GM19193 (cell line): Measurements from ENCODE around the gene KLC3.

Experiments used
- POLR2A ChIP-seq: IDR thresholded peaks from 4 replicates; pipeline ENCODE4 v1.6.1; 2011; ENCODE audit not compliant: insufficient read depth, insufficient read length; ENCODE audit errors: extremely low read depth

The KLC3 gene

DNA sequence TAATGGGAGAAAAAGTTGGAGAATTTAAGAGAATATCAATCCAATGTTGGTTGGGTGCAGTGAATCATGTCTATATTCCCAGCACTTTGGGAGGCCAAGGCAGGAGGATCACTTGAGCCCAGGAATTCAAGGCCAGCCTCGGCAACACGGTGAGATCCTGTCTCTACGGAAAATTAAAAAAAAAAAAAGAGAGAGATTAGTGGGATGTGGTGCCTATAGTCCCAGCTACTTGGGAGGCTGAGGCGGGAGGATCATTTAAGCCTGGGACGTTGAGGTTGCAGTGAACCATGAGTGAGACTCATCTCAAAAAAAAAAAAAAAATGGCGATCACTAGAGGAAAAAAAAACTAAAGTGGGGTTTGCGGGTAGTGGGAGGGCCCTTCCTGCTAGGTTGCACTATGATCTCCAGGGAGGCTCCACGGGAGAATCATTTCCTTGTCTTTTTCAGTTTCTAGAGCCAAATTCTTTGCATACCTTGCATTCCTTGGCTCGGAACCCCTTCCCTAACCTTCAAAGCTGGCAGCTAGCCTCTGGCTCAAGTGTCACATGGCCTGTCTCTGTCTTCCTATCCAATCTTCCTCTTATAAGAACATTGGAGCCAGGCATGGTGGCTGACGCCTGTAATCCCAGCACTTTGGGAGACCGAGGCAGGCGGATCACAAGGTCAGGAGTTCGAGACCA is 35.6 kb downstream of the KLC3 start:
- TF ChIP-seq POLR2A = no peak

DNA sequence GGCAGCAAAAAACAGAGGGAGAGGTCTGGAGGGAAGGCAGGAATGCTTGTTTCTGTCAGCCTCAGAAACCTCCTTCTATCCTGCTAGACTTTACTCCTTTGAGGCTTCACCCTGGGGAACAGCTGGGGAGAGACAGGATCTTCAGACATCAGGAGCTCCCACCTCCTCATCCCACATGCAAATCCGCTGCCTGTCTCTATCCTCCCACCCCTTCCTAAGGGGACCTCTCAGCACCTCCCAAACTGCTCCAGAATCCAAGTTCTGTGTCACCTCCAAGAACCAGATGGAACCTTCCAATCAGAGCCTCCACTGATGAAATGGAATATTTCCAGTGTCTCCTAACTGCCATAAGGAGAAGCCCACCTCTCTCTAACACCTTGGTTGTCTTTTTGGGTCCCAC is 39.6 kb downstream of the KLC3 start:
- no peak for TF ChIP-seq POLR2A

DNA sequence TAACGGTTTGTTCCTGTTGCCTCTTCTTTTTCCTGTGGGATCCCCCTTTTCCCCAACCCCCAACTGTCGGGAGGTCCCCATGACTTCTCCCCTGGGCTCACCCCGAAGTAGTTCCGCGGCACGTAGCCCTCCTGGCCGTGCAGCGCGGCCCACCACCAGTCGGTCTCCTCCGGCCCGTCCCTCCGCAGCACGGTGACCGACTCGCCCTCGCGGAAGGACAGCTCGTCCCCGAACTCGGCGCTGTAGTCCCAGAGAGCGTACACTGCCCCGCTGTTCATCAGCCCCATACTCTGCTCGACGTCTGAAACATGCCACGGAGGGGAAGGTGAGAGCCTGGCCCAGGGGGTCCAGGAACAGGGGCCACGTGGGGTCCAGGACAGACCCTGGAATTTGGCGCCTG is 41.9 kb downstream of the KLC3 start:
- no peak for TF ChIP-seq POLR2A

DNA sequence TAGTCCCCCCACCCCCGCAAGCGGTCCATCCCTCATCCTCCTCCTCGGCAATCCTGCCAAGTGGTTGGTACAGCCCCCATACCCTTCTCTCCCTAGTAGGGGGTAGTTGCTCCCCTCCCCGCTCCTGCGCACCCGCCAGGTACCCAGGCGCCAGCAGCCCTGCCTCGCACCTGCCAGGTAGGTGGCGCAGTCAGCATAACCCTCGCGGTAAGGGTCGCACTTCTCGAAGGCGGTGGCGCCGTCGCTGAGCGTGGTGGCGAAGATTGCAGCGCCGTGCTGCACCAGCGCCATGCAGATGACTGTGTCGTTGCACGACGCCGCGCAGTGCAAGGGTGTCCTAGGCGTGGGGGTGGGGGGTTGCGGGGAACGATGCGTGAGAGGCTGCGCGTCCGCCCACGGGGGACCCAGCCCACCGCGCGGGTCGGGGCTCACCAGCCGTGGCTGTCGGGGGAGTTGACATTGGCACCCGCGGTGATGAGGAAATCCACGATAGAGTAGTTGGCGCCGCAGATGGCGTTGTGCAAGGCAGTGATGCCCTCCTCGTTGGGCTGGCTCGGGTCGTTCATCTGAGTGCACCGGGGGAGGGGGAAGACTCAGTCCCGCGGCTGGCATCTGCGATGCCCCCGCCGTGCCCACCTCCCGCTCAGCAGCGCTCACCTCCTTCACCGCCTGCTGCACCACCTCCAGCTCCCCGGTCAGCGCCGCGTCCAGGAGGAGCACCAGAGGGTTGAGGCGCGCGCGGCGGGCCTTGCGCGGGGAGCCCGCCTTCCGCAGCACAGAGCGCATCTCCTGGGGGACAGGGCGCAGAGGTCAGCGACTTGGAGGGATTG is 45.1 kb downstream of the KLC3 start:
- TF ChIP-seq POLR2A = no peak

DNA sequence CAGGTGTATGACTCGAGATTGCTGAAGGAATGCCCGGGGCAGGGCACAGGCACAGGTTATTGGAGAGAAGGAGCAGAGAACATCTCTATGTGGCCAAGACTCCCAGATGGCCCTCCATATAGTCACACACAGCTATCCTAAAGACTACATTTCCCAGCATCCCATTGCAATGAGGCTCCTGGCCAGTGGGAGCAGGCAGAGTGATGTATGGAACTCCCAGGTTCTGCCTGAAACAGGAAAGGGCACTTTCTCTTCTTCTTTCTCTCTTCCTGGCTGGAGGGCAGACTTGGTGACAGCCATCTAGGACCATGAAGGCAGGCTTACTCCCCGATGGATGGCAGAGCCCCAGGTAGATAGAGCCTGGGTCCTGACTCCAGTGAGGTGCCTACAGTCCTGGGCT is 50.8 kb downstream of the KLC3 start:
- TF ChIP-seq POLR2A = no peak

DNA sequence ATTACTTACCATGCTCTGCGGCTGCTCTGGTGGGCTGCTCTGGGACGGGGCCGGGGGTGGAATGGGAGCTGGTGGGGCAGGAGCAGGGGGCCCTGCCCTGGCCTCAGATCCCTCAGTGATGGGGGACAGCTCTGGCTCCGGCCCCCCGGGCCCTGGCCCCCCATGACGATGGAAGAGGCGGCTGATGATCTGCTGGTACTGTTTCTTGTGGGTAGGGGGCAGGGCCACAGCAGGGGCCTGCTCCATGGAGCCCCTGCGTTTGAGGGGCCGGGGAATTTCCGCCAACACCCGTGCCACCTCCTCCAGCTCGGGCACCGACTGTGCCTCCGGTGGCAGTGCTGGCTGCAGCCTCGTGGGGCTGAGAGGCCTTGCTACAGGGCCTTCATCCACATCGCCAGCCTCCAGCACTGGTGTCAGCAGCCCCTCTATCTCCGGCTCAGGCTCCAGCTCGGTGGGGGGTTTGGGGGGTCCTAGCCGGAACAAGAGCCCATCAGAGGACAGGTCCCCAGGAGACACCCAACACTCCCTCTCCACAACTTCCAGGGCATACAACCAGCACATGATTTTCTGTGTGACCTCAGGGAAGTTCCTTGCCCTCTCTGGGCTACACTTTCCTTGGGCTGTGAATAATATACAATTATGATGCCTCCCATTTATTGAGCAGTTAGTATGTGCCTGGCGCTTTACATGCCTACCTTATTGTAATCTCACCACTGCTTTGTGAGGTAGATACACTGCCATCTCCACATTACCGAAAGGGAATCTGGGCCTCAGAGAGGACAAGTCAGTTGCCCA is 51.5 kb downstream of the KLC3 start:
- TF ChIP-seq POLR2A = no peak

DNA sequence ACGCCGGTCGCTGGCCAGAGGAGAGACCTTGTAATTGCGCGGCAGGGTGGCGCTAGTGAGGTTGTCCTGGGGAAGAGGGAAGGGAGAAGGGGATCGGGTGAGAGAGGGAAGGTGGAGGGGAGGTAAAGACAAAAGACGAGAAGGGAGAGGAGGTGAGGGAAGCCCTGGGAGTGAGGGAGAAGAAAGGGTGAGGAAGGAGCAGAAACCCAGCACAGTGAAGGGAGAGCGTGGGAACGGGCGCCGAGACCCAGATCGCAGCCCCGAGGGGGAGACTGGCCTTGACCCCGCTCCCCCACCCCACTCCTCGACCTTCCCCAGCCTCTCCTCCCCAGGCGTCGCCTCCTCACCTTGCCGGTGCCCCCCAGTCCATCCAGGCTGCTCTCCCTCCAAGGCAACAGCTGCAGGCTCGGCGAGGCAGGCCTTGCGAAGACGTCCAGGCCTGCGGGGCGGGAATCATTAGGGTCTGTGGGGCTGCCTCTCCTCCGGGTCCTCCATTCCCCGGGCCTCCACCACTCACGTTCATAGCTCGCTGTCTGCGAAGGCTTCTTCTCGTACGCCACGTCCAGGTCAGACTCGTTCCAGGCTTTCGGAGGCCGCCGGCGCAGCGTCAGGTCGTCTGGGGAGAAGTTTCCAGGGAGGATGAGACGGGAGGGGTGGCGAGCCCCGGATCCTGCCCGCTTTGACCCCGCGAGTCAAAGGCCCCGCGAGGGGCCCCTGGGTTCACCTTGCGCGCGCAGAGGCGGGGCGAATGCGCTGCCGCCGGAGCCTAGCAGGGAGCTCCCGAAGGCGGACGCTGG is 55.5 kb downstream of the KLC3 start:
- TF ChIP-seq POLR2A = no peak

DNA sequence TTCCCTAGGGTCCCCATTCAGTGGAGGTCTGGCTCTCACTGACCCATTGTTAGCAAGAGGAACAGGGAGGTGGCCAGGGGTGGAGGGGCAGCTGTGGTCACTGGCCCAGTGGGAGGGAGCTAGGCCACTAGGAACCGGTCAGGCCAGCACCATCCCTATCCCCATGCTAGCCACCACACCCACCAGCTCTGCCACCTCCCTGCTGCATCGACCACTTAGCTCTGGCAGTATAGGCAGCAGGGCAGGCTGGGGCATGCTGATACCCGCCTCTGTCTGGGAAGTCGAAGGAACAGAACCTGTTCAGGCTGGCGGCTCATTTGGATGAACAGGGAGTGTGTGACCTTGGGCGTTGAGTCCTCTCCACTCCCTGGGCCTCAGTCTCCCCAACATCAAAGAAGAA is 59.6 kb downstream of the KLC3 start:
- no peak for TF ChIP-seq POLR2A
